NCI-H510A treated with DMSO at 0.1 percent for 48 hours (cell line): ENCODE results near the gene SINHCAF.
"Not testable (repeated sequence)": the region's sequence is repeated elsewhere in the genome, so short reads cannot be mapped to it uniquely, and the experiment has no call there.

Experiments
- DNase-seq: peaks from one replicate; lab custom pipeline; 2025; lab: John Stamatoyannopoulos, UW

SINHCAF gene

DNA sequence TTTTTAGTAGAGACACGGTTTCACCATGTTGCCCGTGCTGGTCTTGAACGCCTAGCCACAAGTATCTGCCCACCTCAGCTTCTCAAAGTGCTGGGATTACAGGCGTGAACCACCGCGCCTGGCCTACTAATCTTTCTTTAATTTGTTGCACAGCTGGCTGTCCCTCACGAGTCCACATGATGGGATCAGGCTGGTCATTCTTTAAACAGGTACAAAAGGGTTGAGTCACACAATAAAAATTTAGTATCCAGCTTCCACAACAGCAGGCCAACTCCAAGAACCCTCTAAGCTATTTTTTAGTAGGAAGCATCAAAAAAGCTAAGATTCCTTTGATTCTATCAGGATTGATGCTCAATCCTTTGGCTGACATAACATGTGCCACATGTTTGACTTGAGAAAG, 17.8 kb downstream of the SINHCAF start:
- no peak for DNase-seq

GRCh38 chr12:31306866-31307265, 19.1 kb downstream of the SINHCAF start:
- no peak for DNase-seq

- DNase-seq = no peak
Observed at GRCh38 chr12:31303466-31303865, 22.5 kb downstream of the SINHCAF start.

DNA sequence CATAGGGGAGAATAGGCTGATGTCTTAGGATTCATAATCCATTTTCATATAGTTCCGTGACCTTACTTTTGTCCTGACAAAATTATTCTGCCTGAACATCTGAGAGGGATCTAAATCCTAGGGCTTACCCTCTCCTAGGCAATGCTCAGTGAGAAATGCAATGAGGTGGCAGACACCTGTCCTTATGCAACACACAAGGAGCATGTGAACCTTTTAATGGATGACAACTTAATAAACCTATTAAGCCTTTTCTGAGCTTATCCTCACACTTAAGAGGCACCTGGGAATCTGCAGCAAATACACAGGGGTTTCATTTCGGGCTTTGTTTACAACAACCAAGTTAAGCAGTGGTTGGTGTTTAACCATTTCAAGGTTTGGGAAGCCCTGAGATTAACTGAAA, 24.6 kb downstream of the SINHCAF start:
- no peak for DNase-seq

DNA sequence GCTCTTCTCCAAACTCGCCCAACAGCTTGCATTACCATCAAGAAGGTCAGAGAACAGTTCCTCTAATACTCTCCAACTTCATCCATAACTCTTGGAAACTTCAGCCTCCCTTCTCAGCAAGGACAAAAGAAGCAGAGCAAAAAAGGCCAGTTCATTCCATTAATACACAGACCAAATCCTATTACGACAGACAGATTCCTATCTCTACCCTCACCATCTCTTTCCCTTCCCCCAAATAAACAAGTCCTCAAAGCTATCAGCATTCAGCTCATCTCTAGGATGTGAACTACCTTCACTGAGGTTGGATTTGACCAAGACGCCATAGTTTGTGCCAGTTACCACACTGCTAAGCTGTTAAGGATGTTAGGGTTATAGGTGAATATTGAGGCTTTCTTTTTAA, 25.2 kb downstream of the SINHCAF start:
- DNase-seq = no peak

- DNase-seq = no peak
Observed at GRCh38 chr12:31300341-31300740, 25.6 kb downstream of the SINHCAF start.

DNA sequence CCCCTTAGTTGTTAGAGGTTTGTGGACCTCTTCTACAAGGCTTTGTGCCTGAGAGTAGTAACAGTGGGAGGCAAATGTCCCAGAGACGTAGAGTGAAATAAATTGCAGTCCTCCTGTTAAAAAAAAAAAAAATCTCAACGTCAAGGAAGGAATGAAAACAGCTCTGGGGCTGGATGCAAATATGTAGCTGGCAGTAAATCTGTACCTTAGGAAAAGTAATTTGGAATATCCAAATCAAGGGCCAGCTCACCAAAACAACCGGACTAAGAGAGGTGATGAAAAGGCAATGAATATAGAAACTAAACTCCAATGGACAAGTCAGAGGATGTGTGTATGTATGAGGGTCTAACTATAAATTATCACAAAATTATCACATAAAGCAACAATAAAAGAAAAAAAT, 27.0 kb downstream of the SINHCAF start:
- DNase-seq = no peak

- DNase-seq = no peak
Observed at GRCh38 chr12:31298515-31298910, 27.4 kb downstream of the SINHCAF start.

- DNase-seq = no peak
Observed at GRCh38 chr12:31297572-31298514, 28.1 kb downstream of the SINHCAF start.

GRCh38 chr12:31289441-31289840, 36.5 kb downstream of the SINHCAF start:
- DNase-seq = no peak

GRCh38 chr12:31288381-31288780, 37.6 kb downstream of the SINHCAF start:
- DNase-seq = no peak

DNA sequence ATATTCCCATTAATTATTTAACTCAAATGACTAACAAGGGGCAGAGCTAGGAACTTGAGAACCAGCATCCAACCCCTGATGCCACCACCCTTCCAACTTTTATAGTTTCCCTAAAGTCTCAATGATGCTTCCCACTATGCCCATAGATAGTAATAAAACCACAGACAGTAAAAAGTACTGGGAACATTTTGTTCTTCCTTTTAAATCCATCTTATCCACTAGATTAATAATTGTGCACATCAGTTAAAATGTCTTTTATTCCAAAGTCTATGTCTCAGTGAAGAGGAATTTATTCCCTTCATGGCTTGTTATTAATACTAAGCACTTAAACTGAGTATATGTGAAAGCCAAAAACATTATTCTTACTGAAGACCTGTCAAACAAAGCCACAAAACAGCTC, 45.8 kb downstream of the SINHCAF start:
- no peak for DNase-seq

DNA sequence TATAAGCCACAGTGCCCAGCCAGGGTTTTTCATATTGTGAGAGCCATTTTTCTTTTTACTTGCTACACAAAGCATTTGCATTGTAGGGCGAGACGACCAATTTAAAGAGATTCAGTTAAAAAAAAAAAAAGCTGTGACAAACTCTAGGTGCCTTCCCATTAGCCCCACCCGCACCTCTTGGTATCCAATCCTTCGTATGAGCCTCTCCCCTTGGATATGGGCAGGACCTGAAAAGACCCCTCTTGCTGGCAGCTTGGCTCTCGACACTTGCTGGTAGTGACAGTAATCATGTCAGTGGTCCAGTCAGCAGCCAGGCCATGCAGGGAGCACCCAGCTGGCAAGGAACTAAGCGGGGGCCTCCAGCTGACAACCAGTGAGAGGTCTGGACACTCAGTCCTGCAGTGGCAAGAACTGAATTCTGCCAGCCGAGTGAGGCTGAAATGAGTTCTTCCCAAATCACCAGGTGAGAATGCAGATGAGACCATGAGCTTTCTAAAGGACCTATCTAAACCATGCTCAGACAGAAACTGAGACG, 46.5 kb downstream of the SINHCAF start:
- DNase-seq = no peak

GRCh38 chr12:31278832-31279231, 47.1 kb downstream of the SINHCAF start:
- no peak for DNase-seq

- no peak for DNase-seq
Observed at GRCh38 chr12:31278424-31278823, 47.5 kb downstream of the SINHCAF start.

DNA sequence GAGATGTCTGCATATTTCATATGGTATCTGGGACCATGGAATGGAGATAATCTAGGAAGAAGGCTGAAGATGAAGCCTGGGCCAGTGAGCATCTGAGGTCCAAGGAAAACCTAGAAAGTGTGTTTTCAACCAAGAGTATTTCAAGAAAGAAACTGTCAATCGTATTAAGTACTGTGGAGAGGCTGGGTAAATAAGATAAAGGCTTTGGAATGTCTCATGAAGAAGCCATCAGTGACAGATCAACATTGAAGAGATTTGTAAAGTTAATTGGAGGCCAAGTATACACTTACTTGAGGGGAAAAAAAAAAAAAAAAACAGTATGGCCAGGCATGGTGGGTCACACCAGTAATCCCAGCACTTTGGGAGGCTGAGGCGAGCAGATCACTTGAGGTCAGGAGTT, 48.9 kb downstream of the SINHCAF start:
- no peak for DNase-seq

- no peak for DNase-seq
Observed at GRCh38 chr12:31275491-31275890, 50.5 kb downstream of the SINHCAF start.

DNA sequence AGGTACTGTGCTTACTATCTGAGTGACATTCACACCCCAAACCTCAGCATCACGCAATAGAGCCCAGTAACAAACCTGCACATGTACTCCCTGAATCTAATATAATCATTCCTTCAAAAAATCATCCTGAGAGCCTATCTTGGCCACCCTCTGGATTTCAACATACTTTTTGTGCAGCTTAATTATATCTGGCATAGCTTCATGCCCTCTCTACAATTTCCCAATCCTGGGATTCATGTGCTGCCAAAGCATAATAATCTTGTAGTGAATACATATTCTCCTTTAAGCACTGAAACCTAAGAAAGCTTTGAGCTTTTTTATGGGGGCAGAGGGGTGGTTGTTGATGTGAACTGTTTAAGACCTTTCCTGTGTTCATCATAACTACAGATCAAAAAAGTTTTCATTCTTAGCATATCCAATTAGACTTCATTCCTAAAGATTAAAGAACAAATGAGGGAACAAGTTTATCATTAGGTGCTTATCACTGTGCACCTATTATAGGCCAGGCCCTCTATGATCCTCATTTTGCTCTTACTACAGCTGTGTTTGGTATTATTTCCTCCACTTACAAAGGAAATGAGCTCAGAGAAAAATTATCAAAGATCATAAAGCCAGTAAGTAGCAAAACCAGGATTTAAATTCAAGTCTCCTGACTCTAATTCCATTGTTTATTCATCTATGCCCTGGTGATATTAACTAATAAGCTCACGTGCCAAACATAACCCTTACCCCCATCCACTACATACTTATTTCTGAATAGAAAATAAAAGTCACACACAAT, 51.2 kb downstream of the SINHCAF start:
- DNase-seq = no peak

- not testable (repeated sequence) for DNase-seq
Observed at GRCh38 chr12:31273794-31274193, 52.2 kb downstream of the SINHCAF start.

DNA sequence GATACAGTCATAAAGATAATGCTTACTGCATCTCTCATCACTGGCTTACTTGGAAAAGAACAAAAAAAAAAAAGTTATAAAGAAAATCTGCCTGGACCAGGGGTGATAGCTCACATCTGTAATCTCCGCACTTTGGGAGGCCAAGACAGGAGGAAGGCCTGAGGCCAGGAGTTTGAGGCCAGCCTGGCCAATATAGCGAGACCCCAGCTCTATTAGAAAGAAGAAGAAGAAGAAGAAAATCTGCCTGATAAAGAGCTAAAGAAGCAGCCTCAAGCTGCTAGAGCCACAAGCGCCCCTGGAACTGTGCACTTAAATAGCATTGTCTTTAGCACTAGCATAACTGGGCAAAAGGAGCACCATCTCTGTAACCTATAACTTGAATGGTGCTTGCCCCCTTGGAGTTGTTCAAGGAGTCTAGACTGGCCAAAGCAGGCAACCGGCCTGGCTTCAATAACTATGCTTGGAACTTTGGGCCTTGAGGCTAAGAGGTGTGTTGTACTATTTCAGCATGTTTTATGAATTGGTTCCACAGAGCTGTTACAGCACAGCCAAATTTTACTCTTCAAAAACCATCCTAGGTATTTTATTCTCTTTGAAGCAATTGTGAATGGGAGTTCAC, 53.2 kb downstream of the SINHCAF start:
- DNase-seq = no peak

DNA sequence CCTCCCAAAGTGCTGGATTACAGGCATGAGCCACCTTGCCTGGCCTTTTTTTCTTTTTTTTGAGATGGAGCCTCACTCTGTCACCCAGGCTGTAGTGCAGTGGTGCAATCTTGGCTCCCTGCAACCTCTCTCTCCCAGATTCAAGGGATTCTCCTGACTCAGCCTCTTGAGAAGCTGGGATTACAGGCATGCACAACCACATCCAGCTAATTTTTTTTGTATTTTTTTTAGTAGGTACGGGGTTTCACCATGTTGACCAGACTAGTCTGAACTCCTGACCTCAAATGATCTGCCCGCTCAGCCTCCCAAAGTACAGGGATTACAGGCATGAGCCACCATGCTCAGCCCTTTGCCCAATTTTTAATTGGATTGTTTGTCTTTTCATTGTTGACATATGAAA, 58.0 kb downstream of the SINHCAF start:
- no peak for DNase-seq

- DNase-seq = no peak
Observed at GRCh38 chr12:31265722-31266121, 60.2 kb downstream of the SINHCAF start.
